ENCODE results near the gene THOC2. TPM values are rescaled to one million over a fixed set of nuclear protein-coding genes. Genes with fewer than 3 reads are reported as not detected.
"Not testable (repeated sequence)": the region's sequence is repeated elsewhere in the genome, so short reads cannot be mapped to it uniquely, and the experiment has no call there.

The THOC2 gene
- total RNA-seq, 4 donors from 2014 or later = 84.5 to 139 (median 123) TPM

- ATAC-seq = no peak
- H3K4me1 ChIP-seq = peaks cover 0 to 37% (median 7%) of the 10 kb centered on the region in 3 donors
- WGBS, 2 donors (ENCODE audit: low coverage in 1 of 2) = 1 to 19% methylated on average over 14 to 17 of the region's 41 CpGs
- peak overlapping the region; percentile 72 to 87 (median 84) for H3K27ac ChIP-seq
- H3K9me3 ChIP-seq = no peaks in the 10 kb centered on the region
- no peaks in the 10 kb centered on the region for H3K36me3 ChIP-seq
- TF ChIP-seq EP300 (IDR thresholded peaks at IDR 0.05) = no peak
- no peak for TF ChIP-seq POLR2AphosphoS5 (IDR thresholded peaks at IDR 0.05)
- TF ChIP-seq POLR2A (IDR thresholded peaks at IDR 0.05) = no peak
- TF ChIP-seq, protein P1, sequence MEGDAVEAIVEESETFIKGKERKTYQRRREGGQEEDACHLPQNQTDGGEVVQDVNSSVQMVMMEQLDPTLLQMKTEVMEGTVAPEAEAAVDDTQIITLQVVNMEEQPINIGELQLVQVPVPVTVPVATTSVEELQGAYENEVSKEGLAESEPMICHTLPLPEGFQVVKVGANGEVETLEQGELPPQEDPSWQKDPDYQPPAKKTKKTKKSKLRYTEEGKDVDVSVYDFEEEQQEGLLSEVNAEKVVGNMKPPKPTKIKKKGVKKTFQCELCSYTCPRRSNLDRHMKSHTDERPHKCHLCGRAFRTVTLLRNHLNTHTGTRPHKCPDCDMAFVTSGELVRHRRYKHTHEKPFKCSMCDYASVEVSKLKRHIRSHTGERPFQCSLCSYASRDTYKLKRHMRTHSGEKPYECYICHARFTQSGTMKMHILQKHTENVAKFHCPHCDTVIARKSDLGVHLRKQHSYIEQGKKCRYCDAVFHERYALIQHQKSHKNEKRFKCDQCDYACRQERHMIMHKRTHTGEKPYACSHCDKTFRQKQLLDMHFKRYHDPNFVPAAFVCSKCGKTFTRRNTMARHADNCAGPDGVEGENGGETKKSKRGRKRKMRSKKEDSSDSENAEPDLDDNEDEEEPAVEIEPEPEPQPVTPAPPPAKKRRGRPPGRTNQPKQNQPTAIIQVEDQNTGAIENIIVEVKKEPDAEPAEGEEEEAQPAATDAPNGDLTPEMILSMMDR (IDR thresholded peaks at IDR 0.05) = no peak
- peak overlapping the region; percentile 76 to 90 for H3K4me3 ChIP-seq
- H3K27me3 ChIP-seq = no peaks in the 10 kb centered on the region
Observed at GRCh38 chrX:123731987-123732669, 724 bp downstream of the THOC2 start.

DNA sequence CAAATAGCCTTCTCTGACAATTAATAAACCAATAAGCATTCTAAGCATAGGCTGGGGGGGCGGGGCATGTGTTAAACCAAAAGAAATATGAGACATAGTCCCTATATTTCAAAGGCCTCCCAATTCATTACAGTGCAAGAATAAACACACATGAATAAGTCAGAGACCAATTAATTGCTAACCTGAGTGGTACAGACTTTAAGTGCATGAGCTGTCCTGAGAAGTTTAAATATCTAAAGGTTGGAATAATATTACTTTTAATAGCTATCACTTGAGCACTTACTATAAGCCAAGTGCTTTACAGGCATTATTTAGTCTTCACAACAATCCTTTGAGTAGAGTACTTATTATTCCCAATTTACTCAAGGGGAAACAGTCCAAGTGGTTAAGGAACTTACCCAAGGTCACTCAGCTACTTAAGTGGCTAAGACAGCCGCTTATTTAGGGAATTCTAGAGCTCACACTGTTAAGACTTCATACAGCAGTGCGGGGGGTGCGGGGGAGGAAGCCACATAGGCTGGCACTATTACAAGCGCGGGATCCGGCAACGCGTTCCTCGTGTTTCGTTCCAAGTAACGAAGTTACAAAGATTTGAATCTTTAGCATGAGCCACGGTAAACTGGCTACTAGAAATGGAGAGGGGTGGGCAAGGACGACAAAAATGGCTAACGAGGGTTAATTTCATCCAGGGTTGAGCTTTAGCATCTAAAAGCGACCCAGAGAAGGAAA, 1.4 kb downstream of the THOC2 start:
- Histone ChIP-seq H3K27ac (peak overlapping the region; percentile 72 to 87 (median 84)), H3K4me1 (peaks cover 0 to 37% (median 7%) of the 10 kb centered on the region in 3 donors), H3K27me3 (no peaks in the 10 kb centered on the region), H3K4me3 (peak overlapping the region; percentile 76 to 90), H3K36me3 (no peaks in the 10 kb centered on the region), H3K9me3 (no peaks in the 10 kb centered on the region)
- no peak for TF ChIP-seq POLR2AphosphoS5 (IDR thresholded peaks at IDR 0.05)
- TF ChIP-seq, protein P1 (IDR thresholded peaks at IDR 0.05) = no peak
- no peak for TF ChIP-seq POLR2A (IDR thresholded peaks at IDR 0.05)
- no peak for TF ChIP-seq EP300 (IDR thresholded peaks at IDR 0.05)
- 20 to 35% methylated on average over 4 to 16 of the region's 16 CpGs for WGBS, 2 donors (ENCODE audit: low coverage in 1 of 2)
- no peak for ATAC-seq

DNA sequence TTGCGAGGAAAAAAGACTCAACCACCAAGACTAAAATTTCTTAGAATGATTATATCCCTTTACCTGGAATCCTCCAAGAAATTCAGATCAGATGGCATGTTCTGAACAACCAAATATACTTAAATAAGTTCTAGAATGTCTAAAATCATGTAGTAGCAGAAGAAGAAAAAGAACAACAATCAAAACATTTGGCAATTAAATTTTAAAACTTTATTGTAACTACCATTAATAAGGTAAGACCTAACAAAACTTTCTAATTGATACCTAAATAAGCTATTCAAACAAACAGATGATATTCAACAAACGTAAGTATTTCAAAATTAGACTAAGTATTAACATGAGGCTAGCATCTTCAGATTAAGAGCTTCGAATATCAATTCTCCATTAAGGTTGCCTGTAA, 4.3 kb downstream of the THOC2 start:
- WGBS, 2 donors (ENCODE audit: low coverage in 1 of 2) = 41 to 42% methylated on average over 2 to 3 of the region's 3 CpGs

GRCh38 chrX:123728016-123728415, 4.8 kb downstream of the THOC2 start:
- H3K36me3 ChIP-seq = no peaks in the 10 kb centered on the region
- no peak overlapping the region for H3K4me3 ChIP-seq
- H3K27me3 ChIP-seq = no peaks in the 10 kb centered on the region
- 40 to 56% methylated on average over 3 of the region's 3 CpGs for WGBS, 2 donors (ENCODE audit: low coverage in 1 of 2)
- H3K9me3 ChIP-seq = no peaks in the 10 kb centered on the region
- TF ChIP-seq, protein P1 (IDR thresholded peaks at IDR 0.05) = no peak
- no peak for TF ChIP-seq EP300 (IDR thresholded peaks at IDR 0.05)
- no peak for TF ChIP-seq POLR2A (IDR thresholded peaks at IDR 0.05)
- TF ChIP-seq POLR2AphosphoS5 (IDR thresholded peaks at IDR 0.05) = no peak
- ATAC-seq = no peak
- H3K27ac ChIP-seq = no peak overlapping the region
- H3K4me1 ChIP-seq = peaks cover 0 to 31% (median 7%) of the 10 kb centered on the region in 3 donors

More for the DNA sequence above, 4.3 kb downstream of the THOC2 start:
- H3K4me3 ChIP-seq = no peak overlapping the region
- no peaks in the 10 kb centered on the region for H3K36me3 ChIP-seq
- no peak overlapping the region for H3K27ac ChIP-seq
- H3K9me3 ChIP-seq = no peaks in the 10 kb centered on the region
- H3K27me3 ChIP-seq = no peaks in the 10 kb centered on the region
- peaks cover 0 to 35% (median 7%) of the 10 kb centered on the region in 3 donors for H3K4me1 ChIP-seq
- no peak for ATAC-seq
- TF ChIP-seq, protein P1 (IDR thresholded peaks at IDR 0.05) = no peak
- TF ChIP-seq EP300 (IDR thresholded peaks at IDR 0.05) (no peak), POLR2AphosphoS5 (IDR thresholded peaks at IDR 0.05) (no peak), POLR2A (IDR thresholded peaks at IDR 0.05) (no peak)

DNA sequence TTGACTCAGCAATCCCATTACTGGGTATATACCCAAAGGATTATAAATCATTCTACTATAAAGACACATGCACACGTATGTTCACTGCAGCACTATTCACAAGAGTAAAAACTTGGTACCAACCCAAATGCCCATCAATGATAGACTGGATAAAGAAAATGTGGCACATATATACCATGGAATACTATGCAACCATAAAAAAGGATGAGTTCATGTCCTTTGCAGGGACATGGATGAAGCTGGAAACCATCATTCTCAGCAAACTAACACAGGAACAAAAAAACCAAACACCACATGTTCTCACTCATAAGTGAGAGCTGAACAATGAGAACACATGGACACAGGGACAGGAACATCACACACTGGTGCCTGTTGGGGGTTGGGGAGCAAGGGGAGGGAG, 10.7 kb downstream of the THOC2 start:
- not testable (repeated sequence) for H3K4me3 ChIP-seq, H3K27me3 ChIP-seq, H3K27ac ChIP-seq, H3K9me3 ChIP-seq, ATAC-seq, H3K4me1 ChIP-seq, H3K36me3 ChIP-seq
- WGBS, 2 donors (ENCODE audit: low coverage in 1 of 2) = 83 to 92% methylated on average over 1 of the region's 1 CpG
